ENCODE results near the gene PDE7B.

PDE7B gene

GRCh38 chr6:136158971-136159370 lies 307.5 kb downstream of the PDE7B start (continued):
- TF ChIP-seq PBX3 (CRISPR knock-in tag; IDR thresholded peaks at IDR 0.05) (no peak), PATZ1 (tag by site-specific recombination; IDR thresholded peaks at IDR 0.05) (no peak), ZNF747 (tag by site-specific recombination; IDR thresholded peaks at IDR 0.05) (no peak)

GRCh38 chr6:136160250-136160649 lies 308.7 kb downstream of the PDE7B start:
- H3K36me3 ChIP-seq (ENCODE audit: control insufficient read depth in 2 of 2, insufficient read depth in 1 of 2, low read length in 2 of 2) = no peaks in the 10 kb centered on the region
- no peak overlapping the region for H3K4me3 ChIP-seq (ENCODE audit: low read depth, low read length)
- POLR2A ChIA-PET = no interaction called here
- H3K27ac ChIP-seq (ENCODE audit: extremely low read depth, low read depth, low read length) = no peak overlapping the region
- CTCF ChIA-PET = no interaction called here
- TF ChIP-seq HIC1 (tag by site-specific recombination; IDR thresholded peaks at IDR 0.05) (no peak), ZNF37A (tag by site-specific recombination; IDR thresholded peaks at IDR 0.05) (no peak), ZFHX2 (tag by site-specific recombination; conservative IDR thresholded peaks at IDR 0.05) (no peak), ZXDB (tag by site-specific recombination; IDR thresholded peaks at IDR 0.05) (no peak), KLF17 (tag by site-specific recombination; IDR thresholded peaks at IDR 0.05) (no peak), ZNF843 (tag by site-specific recombination; IDR thresholded peaks at IDR 0.05) (no peak), ZNF155 (tag by site-specific recombination; IDR thresholded peaks at IDR 0.05) (no peak), YY1 (tag by site-specific recombination; IDR thresholded peaks at IDR 0.05) (no peak), INSM2 (tag by site-specific recombination; IDR thresholded peaks at IDR 0.05) (no peak), ZNF792 (tag by site-specific recombination; IDR thresholded peaks at IDR 0.05) (no peak), ZNF692 (tag by site-specific recombination; IDR thresholded peaks at IDR 0.05) (no peak), TRIM28 (IDR thresholded peaks at IDR 0.05; ENCODE audit: borderline replicate concordance, low read length) (no peak), ZNF658 (tag by site-specific recombination; IDR thresholded peaks at IDR 0.05) (no peak), ZBTB11 (tag by site-specific recombination; conservative IDR thresholded peaks at IDR 0.05; ENCODE audit: low read depth) (no peak), ZNF362 (tag by site-specific recombination; IDR thresholded peaks at IDR 0.05) (no peak)
- H3K4me1 ChIP-seq (ENCODE audit: control insufficient read depth, insufficient read depth, low read length) = no peaks in the 10 kb centered on the region
- no peaks in the 10 kb centered on the region for H3K9me3 ChIP-seq (ENCODE audit: control insufficient read depth, insufficient read depth, low read depth, low read length)

Data from HEK293 (cell line).